Measurements from ENCODE around the gene WWTR1. TPM values are rescaled to one million over a fixed set of nuclear protein-coding genes. Genes with fewer than 3 reads are reported as not detected.

Gene WWTR1
- total RNA-seq, 1 donor from 2014 or later = 39.1 TPM

DNA sequence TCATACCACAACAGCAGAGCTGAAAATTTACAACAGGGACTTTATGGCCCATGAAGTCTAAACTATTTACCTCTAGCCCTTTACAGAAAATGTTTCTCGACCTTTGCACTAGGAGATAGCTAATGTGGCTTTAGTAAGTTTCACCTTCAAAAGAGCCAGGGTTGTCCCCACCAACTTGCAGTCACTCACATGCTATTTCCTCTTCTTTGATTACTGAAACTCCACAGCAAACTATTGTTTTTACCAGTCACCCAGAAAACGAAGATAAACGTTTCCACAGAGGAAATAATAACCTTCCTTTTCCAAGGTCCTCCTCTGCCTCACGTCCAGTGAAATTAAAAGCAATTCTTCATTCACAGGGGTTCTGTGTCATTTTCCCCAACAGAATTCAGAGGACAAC lies 48.2 kb downstream of the WWTR1 start:
- Histone ChIP-seq H3K9me3 (replicated peaks) (no peaks in the 10 kb centered on the region), H3K4me3 (no peak overlapping the region), H3K36me3 (peaks cover 6% of the 10 kb centered on the region), H3K27ac (replicated peaks) (peak overlapping the region; percentile 48), H3K27me3 (ENCODE audit: low read depth) (no peaks in the 10 kb centered on the region), H3K4me1 (peaks cover 91% of the 10 kb centered on the region)
- intact Hi-C loops (cut with micrococcal nuclease) = no loop called here
- TF ChIP-seq, protein P1, sequence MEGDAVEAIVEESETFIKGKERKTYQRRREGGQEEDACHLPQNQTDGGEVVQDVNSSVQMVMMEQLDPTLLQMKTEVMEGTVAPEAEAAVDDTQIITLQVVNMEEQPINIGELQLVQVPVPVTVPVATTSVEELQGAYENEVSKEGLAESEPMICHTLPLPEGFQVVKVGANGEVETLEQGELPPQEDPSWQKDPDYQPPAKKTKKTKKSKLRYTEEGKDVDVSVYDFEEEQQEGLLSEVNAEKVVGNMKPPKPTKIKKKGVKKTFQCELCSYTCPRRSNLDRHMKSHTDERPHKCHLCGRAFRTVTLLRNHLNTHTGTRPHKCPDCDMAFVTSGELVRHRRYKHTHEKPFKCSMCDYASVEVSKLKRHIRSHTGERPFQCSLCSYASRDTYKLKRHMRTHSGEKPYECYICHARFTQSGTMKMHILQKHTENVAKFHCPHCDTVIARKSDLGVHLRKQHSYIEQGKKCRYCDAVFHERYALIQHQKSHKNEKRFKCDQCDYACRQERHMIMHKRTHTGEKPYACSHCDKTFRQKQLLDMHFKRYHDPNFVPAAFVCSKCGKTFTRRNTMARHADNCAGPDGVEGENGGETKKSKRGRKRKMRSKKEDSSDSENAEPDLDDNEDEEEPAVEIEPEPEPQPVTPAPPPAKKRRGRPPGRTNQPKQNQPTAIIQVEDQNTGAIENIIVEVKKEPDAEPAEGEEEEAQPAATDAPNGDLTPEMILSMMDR (IDR thresholded peaks at IDR 0.05; ENCODE audit: borderline replicate concordance) = no peak
- no peak for DNase-seq

DNA sequence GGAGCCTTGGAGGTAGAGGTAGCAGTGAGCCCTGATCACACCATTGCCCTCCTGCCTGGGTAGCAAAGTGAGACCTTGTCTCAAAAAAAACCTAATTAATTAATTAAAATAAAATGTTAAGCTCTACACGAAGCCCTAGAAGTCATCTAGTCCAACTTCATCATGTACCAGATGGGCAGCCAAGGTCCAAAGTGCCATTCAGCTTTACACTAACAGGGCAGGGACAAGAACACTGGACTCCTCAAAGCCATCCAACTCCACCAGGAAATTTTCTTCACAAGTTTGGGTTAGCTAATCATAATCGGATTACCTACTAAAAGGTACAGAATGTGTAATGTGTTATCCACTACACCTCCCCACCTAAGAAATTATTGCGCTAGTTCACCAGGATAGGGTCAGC lies 48.8 kb downstream of the WWTR1 start:
- Histone ChIP-seq H3K27ac (replicated peaks) (peak overlapping the region; percentile 48), H3K36me3 (peaks cover 6% of the 10 kb centered on the region), H3K27me3 (ENCODE audit: low read depth) (no peaks in the 10 kb centered on the region), H3K9me3 (replicated peaks) (no peaks in the 10 kb centered on the region), H3K4me1 (peaks cover 91% of the 10 kb centered on the region), H3K4me3 (no peak overlapping the region)
- intact Hi-C loops (cut with micrococcal nuclease) = no loop called here
- TF ChIP-seq, protein P1 (IDR thresholded peaks at IDR 0.05; ENCODE audit: borderline replicate concordance) = no peak
- no peak for DNase-seq

DNA sequence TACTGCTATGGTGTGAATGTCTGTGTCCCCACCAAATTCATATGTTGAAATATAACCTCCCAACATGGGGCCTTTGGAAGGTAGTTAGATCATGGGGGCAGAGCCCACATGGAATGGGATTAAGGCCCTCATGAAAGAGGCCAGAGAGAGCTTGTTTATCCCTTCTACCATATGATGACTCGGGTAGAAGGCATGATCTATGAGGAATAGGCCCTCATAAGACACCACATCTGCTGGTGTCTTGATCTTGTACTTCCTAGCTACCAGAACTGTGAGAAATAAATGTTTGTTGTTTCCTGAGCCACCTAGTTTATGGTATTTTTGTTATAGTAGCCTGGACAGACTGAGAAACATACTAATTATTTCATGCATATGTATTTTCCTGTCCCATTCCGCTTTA lies 51.9 kb downstream of the WWTR1 start:
- intact Hi-C loops (cut with micrococcal nuclease) = no loop called here
- no peak for DNase-seq
- Histone ChIP-seq H3K36me3 (peaks cover 6% of the 10 kb centered on the region), H3K4me1 (peaks cover 88% of the 10 kb centered on the region), H3K9me3 (replicated peaks) (no peaks in the 10 kb centered on the region), H3K4me3 (no peak overlapping the region), H3K27ac (replicated peaks) (no peak overlapping the region), H3K27me3 (ENCODE audit: low read depth) (no peaks in the 10 kb centered on the region)
- TF ChIP-seq, protein P1 (IDR thresholded peaks at IDR 0.05; ENCODE audit: borderline replicate concordance) = no peak

DNA sequence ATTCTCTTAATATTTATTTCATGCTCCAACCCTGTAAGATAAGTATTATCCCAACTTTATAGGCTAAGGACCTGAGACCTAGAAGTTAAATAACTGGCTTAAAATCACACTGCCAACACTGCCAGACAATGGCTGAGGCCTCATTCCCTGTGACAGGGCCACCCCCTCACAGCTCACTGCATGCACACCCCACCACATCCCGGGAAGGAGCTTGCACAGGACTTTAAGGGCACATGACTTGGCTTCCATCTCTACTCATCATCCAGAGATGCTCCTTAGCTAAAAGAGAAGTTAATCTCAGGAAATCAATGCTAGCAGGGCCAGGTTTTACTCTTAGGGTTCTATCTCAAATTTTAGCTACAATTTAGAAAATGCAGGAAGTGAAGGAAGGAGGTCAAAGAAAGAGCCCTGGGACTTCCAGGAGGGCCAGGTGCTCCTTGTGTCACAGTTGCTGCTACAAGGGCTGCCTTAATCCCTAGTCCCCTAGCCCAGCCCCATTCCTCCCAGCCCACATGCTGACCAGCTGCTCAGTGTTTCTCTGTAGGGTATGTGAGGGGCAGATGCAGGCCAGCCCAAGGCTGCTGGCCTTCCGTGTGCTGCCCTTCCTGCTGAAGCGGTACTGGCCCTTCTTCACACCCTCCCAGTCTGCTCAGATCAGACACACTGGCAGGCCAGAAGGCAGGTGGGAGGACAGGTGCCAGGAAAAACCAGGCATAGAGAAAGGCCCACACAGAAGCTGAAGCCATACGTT lies 53.5 kb downstream of the WWTR1 start:
- peaks cover 82% of the 10 kb centered on the region for H3K4me1 ChIP-seq
- H3K27ac ChIP-seq (replicated peaks) = peak overlapping the region; percentile 21

DNA sequence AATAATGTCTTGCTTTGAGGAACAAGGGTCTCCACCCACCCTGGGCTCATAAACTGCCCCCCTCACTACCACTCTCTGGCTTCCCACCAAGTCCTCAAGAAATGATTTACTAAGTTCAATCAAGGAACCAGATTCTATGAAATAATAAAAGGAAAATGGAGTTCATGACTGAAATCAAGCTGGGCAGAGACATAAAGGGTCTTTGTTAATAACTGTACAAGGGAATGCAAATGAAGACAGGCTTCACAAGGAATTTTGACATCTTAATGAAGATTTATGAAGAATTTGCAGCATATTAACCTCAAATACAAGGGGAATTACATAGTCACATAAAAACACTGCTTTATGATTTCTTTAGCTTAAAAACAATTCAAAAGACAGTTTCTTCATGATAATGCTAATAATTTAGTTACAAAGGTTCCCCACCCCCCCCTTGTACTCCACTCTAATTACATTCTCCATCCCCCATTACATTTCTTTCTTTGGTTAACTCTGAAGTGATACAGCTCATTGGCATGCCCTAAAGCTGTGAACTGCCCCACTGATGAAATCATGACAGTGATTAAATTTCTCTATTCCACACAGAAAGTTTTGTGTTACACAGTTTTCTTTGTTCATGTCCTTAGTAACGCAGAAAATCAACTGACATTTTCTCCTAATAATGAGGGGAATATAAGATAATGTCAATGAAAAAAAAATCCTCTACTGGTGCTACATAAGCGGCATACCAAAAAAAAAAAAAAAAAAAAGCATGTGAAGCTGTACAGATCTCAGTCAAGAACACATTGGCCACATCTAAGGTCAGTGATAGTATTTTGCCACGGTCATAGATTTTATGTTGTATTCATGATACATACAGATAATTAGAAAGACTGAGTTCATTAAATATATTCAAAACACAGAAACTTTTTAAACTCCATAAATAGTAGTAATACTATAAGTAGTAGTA lies 54.4 kb downstream of the WWTR1 start:
- H3K9me3 ChIP-seq (replicated peaks) = no peaks in the 10 kb centered on the region
- intact Hi-C loops (cut with micrococcal nuclease) = no loop called here
- H3K27me3 ChIP-seq (ENCODE audit: low read depth) = no peaks in the 10 kb centered on the region
- TF ChIP-seq, protein P1 (IDR thresholded peaks at IDR 0.05; ENCODE audit: borderline replicate concordance) = no peak
- H3K27ac ChIP-seq (replicated peaks) = no peak overlapping the region
- peaks cover 6% of the 10 kb centered on the region for H3K36me3 ChIP-seq
- DNase-seq = no peak
- no peak overlapping the region for H3K4me3 ChIP-seq
- peaks cover 80% of the 10 kb centered on the region for H3K4me1 ChIP-seq

More for the DNA sequence above, 53.5 kb downstream of the WWTR1 start:
- H3K9me3 ChIP-seq (replicated peaks) = no peaks in the 10 kb centered on the region
- intact Hi-C loops (cut with micrococcal nuclease) = no loop called here
- TF ChIP-seq, protein P1 (IDR thresholded peaks at IDR 0.05; ENCODE audit: borderline replicate concordance) = no peak
- peaks cover 6% of the 10 kb centered on the region for H3K36me3 ChIP-seq
- DNase-seq = no peak
- H3K4me3 ChIP-seq = no peak overlapping the region
- H3K27me3 ChIP-seq (ENCODE audit: low read depth) = no peaks in the 10 kb centered on the region
